ENCODE data around the gene MNAT1. TPM values are rescaled to one million over a fixed set of nuclear protein-coding genes. Genes with fewer than 3 reads are reported as not detected.

Gene MNAT1
- total RNA-seq, 2 experiments from 2014 or later = 35.3 to 38.5 TPM

DNA sequence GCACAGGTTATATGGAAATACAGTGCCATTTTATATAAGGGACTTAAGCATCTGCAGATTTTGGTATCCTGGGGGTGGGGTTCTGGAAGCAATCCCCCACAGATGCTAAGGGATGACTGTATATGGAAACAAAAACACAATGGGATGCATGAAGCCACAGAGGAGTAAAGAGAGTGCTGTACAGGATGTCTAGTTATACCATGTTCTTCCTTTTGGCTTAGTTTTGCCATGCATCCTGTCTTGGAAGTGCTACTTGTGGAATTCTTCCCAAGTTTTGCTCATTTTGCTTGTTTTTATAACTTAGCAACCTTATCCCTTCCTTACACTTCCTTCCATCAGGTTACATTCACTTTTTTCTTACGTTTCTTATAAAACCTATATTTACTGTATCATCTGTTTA, 190.7 kb downstream of the MNAT1 start:
- no peaks in the 10 kb centered on the region for H3K9me3 Mint-ChIP-seq
- intact Hi-C loops (cut with micrococcal nuclease) = no loop called here
- CTCF ChIA-PET = no interaction called here

DNA sequence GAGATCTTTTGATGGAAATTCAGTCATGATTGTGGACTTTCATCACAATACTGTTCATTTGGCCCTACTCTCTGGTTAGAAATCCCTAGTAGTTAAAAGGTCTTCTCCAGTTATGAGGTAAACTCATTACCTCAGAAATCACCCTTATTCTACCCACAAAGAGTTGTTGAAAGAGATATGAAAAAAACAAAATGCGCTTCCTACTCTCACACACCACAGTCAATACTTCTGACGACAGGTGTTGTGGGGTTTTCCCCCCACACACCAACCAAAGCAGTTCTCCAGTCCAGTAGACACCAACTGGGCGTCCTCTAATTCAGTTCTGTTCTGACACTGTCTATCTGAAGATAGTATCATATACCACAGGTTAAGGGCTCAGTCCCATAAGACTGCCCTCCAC, 191.4 kb downstream of the MNAT1 start:
- DNase-seq = no peak
- Mint-ChIP-seq H3K9me3 (no peaks in the 10 kb centered on the region), H3K27me3 (no peaks in the 10 kb centered on the region), H3K27ac (no peak overlapping the region), H3K4me1 (ENCODE audit: low read depth) (no peaks in the 10 kb centered on the region), H3K4me3 (no peak overlapping the region), H3K36me3 (peaks cover 2% of the 10 kb centered on the region)
- CTCF ChIA-PET = no interaction called here
- POLR2A ChIA-PET = interaction anchor here (0.6 kb wide), 1 partner anchor 808 kb away, joined by 3 read pairs; no protein-coding TSS in a partner anchor
- intact Hi-C loops (cut with micrococcal nuclease) = no loop called here

More for the DNA sequence above, 190.7 kb downstream of the MNAT1 start:
- no peak overlapping the region for H3K27ac Mint-ChIP-seq
- DNase-seq = no peak
- peaks cover 2% of the 10 kb centered on the region for H3K36me3 Mint-ChIP-seq
- H3K4me1 Mint-ChIP-seq (ENCODE audit: low read depth) = no peaks in the 10 kb centered on the region
- no peaks in the 10 kb centered on the region for H3K27me3 Mint-ChIP-seq
- H3K4me3 Mint-ChIP-seq = no peak overlapping the region
- POLR2A ChIA-PET = interaction anchor here (0.6 kb wide), 1 partner anchor 808 kb away, joined by 3 read pairs; no protein-coding TSS in a partner anchor

DNA sequence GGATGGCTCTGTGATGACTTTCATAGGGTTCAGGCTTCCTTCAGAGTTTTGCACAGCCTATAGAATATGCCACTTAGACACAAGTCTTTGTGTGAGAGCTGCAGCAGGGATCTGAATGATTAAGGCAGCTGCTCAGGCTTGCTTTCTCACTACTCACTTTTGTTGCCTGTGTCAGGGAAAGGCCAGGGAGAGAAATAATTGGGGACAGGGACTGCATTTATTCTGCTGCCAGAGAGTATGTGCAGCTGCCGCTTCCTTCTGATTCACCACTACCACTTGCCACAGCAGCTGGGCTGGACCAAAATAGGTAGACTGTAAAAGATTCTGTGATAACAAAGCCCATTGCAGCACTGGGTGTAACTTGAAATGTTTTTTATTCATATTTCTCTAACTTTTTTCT, 196.7 kb downstream of the MNAT1 start:
- no peaks in the 10 kb centered on the region for H3K27me3 Mint-ChIP-seq
- H3K9me3 Mint-ChIP-seq = no peaks in the 10 kb centered on the region
- intact Hi-C loops (cut with micrococcal nuclease) = no loop called here
- no peak overlapping the region for H3K4me3 Mint-ChIP-seq
- no peak overlapping the region for H3K27ac Mint-ChIP-seq
- DNase-seq = no peak
- H3K4me1 Mint-ChIP-seq (ENCODE audit: low read depth) = no peaks in the 10 kb centered on the region
- H3K36me3 Mint-ChIP-seq = peaks cover 2% of the 10 kb centered on the region
- POLR2A ChIA-PET = no interaction called here
- CTCF ChIA-PET = interaction anchor here (1.2 kb wide), 1 partner anchor 306 kb away, joined by 4 read pairs; no protein-coding TSS in a partner anchor

DNA sequence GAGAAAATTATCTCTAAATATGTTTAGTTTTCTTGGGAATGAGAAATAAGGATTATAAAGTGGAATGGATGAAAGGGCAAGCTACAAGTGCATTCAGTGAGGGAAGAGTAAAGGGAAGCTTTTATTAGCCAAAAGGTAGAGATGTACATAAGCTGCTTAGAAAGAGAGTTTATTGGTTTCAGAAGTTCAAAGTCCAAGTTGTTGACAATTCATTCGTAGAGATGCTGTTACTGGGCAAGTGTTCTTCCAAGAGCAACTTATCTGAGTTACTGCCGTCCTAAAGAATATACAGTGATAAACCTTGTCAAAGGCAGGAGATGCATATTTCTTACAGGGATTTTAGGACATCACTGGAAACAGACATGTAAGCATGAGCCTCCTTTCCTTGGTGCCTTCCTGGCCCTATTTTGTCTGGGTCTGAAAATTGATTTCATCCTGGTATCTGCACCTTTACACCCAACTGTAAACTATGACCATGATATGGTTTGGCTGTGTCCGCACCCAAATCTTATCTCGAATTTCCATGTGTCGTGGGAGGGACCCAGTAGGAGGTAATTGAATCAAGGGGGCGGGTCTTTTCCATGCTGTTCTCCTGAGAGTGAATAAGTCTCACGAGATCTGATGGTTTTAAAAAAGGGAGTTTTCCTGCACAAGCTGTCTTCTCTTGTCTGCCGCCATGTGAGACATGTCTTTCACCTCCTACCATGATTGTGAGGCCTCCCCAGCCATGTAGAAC, 199.5 kb downstream of the MNAT1 start:
- ChIA-PET POLR2A (no interaction called here), CTCF (no interaction called here)
- no peak overlapping the region for H3K4me3 Mint-ChIP-seq
- H3K9me3 Mint-ChIP-seq = no peaks in the 10 kb centered on the region
- DNase-seq = no peak
- H3K27ac Mint-ChIP-seq = no peak overlapping the region
- H3K27me3 Mint-ChIP-seq = no peaks in the 10 kb centered on the region
- intact Hi-C loops (cut with micrococcal nuclease) = no loop called here
- H3K36me3 Mint-ChIP-seq = no peaks in the 10 kb centered on the region
- no peaks in the 10 kb centered on the region for H3K4me1 Mint-ChIP-seq (ENCODE audit: low read depth)

DNA sequence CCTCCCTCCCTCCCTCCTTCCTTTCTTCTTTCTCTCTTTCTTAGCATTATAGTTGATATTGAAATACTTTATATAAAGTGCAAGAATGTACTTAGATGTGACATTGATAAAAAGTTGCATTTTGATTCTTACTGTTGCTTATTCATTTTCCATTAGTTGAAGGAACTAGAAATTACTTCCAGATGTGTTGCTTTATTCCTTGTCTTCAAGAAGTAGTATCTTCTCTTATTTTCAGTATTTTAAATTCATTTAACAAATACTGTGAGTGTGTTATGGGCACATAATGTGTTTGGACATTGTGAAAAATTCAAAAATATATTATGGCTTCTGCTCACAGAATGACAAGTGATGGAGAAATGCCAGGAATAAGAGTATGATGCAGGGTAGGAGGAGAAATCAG, 200.8 kb downstream of the MNAT1 start:
- no peak overlapping the region for H3K4me3 Mint-ChIP-seq
- no peaks in the 10 kb centered on the region for H3K9me3 Mint-ChIP-seq
- ChIA-PET CTCF (no interaction called here), POLR2A (no interaction called here)
- DNase-seq = no peak
- H3K36me3 Mint-ChIP-seq = no peaks in the 10 kb centered on the region
- intact Hi-C loops (cut with micrococcal nuclease) = no loop called here
- no peaks in the 10 kb centered on the region for H3K4me1 Mint-ChIP-seq (ENCODE audit: low read depth)
- no peaks in the 10 kb centered on the region for H3K27me3 Mint-ChIP-seq
- no peak overlapping the region for H3K27ac Mint-ChIP-seq

DNA sequence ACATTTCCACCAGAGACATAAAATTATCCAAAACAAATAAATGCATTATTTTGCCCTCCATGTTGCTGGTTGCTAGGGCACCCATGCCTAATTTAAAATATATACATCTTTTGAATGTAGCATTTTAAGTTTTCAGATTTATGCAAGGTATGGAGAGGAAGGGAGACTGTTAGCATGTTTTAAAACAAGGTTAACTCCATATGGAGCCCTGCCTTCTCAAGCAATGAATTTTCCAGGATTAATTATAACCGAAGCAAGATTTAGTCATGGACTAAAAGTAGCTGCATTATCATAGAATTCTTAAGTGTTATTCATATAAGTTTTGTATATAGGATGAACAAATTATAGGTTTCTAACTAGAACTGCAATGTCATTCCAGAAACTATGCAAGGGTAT, 209.1 kb downstream of the MNAT1 start:
- Mint-ChIP-seq H3K27ac (no peak overlapping the region), H3K4me3 (no peak overlapping the region), H3K4me1 (ENCODE audit: low read depth) (peaks cover 13% of the 10 kb centered on the region), H3K36me3 (peaks cover 6% of the 10 kb centered on the region), H3K9me3 (no peaks in the 10 kb centered on the region), H3K27me3 (no peaks in the 10 kb centered on the region)
- intact Hi-C loops (cut with micrococcal nuclease) = no loop called here
- CTCF ChIA-PET = interaction anchor here (1.3 kb wide), 1 partner anchor 319 kb away, joined by 3 read pairs; no protein-coding TSS in a partner anchor
- no peak for DNase-seq
- POLR2A ChIA-PET = interaction anchor here (1.5 kb wide), 1 partner anchor 37 kb away, joined by 4 read pairs; the partner anchor contains the start of genes SLC38A6 and TRMT5

DNA sequence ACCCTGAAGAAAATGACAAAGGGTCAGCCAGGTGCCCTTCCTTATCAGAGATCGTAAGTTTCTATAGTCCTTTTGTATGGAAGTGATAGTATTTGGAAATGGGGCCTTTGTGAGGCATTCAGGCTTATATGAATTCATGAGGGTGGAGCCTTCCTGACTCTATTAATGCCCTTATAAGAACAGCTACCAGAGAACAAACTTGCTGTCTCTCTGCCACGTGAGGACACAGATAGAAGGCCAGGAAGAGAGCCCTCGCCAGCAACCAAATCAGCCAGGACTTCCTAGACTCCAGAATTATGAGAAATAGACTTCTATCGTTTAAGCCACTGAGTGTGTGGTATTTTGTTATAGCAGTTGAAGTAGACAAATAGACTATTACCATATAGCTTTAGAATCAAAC, 209.6 kb downstream of the MNAT1 start:
- intact Hi-C loops (cut with micrococcal nuclease) = no loop called here
- DNase-seq = no peak
- Mint-ChIP-seq H3K9me3 (no peaks in the 10 kb centered on the region), H3K27ac (no peak overlapping the region), H3K4me1 (ENCODE audit: low read depth) (peaks cover 13% of the 10 kb centered on the region), H3K27me3 (no peaks in the 10 kb centered on the region), H3K4me3 (no peak overlapping the region), H3K36me3 (peaks cover 6% of the 10 kb centered on the region)
- ChIA-PET POLR2A (no interaction called here), CTCF (interaction anchor here (1.3 kb wide), 1 partner anchor 319 kb away, joined by 3 read pairs; no protein-coding TSS in a partner anchor)

DNA sequence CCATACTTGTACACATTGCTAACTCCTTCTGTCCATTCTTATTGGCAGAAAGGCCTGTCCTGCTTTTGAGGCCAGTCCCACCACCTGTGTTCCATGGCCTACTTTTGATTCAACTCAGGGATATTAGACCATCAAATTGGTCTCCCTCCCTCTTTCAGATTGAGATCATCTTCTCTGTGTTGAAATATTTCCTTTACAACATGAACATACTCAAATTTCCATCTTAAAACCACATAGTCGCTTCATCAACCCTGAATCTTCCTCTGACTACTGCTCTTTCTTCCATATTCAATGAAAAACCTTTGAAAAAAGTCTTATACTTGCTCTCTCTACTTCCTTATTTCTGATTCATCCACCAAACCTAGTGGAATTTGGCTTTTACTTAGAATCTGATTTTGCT, 211.4 kb downstream of the MNAT1 start:
- Mint-ChIP-seq H3K36me3 (peaks cover 9% of the 10 kb centered on the region), H3K9me3 (no peaks in the 10 kb centered on the region), H3K27me3 (no peaks in the 10 kb centered on the region), H3K27ac (peak overlapping the region; percentile 30), H3K4me1 (ENCODE audit: low read depth) (peaks cover 13% of the 10 kb centered on the region), H3K4me3 (no peak overlapping the region)
- POLR2A ChIA-PET = no interaction called here
- CTCF ChIA-PET = no interaction called here
- no peak for DNase-seq
- intact Hi-C loops (cut with micrococcal nuclease) = loop anchor here (1.0 to 5.0 kb wide), 3 partner anchors 19 to 194 kb away; no protein-coding TSS in a partner anchor

DNA sequence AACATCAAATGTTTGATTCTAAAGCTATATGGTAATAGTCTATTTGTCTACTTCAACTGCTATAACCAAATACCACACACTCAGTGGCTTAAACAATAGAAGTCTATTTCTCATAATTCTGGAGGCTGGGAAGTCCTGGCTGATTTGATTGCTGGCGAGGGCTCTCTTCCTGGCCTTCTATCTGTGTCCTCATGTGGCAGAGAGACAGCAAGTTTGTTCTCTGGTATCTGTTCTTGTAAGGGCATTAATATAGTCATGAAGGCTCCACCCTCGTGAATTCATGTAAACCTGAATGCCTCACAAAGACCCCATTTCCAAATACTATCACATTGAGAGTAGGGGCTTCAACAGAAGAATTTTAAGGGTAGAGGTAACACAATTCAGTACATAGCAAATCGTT, 212.2 kb downstream of the MNAT1 start:
- no peak overlapping the region for H3K27ac Mint-ChIP-seq

DNA sequence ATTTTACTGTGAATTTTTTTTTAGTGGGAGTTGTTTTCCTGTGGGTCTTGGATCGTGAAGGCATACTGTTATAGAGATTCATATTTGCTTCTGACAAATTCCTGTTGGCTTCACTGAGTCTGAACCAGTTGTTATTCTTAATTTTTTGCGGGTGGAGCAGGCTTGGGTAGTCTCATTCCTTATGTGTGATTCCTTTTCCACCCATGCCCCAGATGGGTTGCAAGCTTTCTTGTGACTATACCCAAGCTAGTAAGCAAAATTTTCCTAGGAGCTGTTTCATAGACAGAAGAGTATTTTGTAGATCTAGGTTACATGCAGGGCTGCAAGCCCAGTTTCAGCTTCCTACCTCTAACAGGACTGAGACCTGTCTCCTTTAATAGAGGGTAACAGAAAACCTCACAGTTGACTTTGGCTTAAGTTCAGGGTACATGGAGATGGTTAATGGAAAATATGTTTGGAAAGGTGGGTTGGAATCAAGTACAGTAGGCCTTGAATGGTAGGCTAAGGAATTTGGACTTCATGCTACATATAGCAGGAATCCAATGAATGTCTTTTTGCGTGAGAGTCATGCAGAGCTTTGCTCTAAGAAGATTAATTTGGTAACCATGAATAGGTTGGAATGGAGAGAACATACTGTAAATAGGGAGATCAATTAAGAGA, 217.3 kb downstream of the MNAT1 start:
- no peak for DNase-seq
- Mint-ChIP-seq H3K27ac (no peak overlapping the region), H3K9me3 (peaks cover 17% of the 10 kb centered on the region), H3K4me3 (no peak overlapping the region), H3K4me1 (ENCODE audit: low read depth) (peaks cover 10% of the 10 kb centered on the region), H3K36me3 (peaks cover 20% of the 10 kb centered on the region), H3K27me3 (no peaks in the 10 kb centered on the region)
- intact Hi-C loops (cut with micrococcal nuclease) = no loop called here
- POLR2A ChIA-PET = no interaction called here
- CTCF ChIA-PET = no interaction called here

More for the DNA sequence above, 212.2 kb downstream of the MNAT1 start:
- peaks cover 13% of the 10 kb centered on the region for H3K4me1 Mint-ChIP-seq (ENCODE audit: low read depth)
- ChIA-PET CTCF (no interaction called here), POLR2A (no interaction called here)
- intact Hi-C loops (cut with micrococcal nuclease) = loop anchor here (1.0 to 5.0 kb wide), 3 partner anchors 19 to 194 kb away; no protein-coding TSS in a partner anchor
- no peak for DNase-seq
- H3K27me3 Mint-ChIP-seq = no peaks in the 10 kb centered on the region
- peaks cover 6% of the 10 kb centered on the region for H3K36me3 Mint-ChIP-seq
- H3K9me3 Mint-ChIP-seq = no peaks in the 10 kb centered on the region
- no peak overlapping the region for H3K4me3 Mint-ChIP-seq

DNA sequence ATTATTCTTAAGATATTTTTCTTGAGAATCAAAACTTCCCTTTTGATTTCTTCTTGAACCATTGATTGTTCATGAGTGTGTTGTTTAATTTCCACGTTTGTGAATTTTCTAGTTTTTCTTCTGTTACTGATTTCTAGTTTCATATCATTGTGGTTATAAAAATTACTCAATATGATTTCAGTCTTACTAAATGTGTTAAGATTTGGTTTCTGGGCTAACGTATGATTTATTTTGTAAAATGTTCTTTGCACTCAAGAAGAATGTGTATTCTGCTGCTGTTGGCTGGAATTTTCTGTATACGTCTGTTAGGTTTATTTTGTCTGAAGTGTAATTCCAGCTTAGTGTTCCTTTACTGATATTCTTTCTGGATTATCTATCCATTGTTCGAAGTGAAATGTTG, 221.6 kb downstream of the MNAT1 start:
- DNase-seq = no peak
- Mint-ChIP-seq H3K27me3 (no peaks in the 10 kb centered on the region), H3K4me3 (no peak overlapping the region), H3K4me1 (ENCODE audit: low read depth) (peaks cover 11% of the 10 kb centered on the region), H3K36me3 (peaks cover 42% of the 10 kb centered on the region), H3K9me3 (peaks cover 38% of the 10 kb centered on the region), H3K27ac (no peak overlapping the region)
- intact Hi-C loops (cut with micrococcal nuclease) = loop anchor here (1.0 to 2.0 kb wide), 2 partner anchors 9 to 99 kb away; no protein-coding TSS in a partner anchor
- ChIA-PET CTCF (no interaction called here), POLR2A (no interaction called here)

DNA sequence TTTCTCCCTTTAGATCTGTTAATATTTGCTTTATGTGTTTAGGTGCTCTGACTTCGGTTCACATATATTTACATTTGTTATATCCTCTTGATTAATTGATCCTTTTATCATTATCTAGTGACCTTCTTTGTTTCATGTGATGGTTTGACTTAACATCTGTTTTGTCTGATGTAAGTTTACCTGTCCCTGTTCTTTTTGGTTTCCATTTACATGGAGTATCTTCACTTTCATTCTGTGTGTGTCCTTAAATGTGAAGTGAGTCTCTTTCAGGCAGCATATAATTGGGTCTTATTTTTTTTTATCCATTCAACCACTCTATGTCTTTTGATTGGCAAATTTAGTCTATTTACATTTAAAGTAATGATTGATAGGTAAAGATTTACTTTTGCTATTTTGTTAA, 222.1 kb downstream of the MNAT1 start:
- peaks cover 11% of the 10 kb centered on the region for H3K4me1 Mint-ChIP-seq (ENCODE audit: low read depth)
- H3K27me3 Mint-ChIP-seq = no peaks in the 10 kb centered on the region
- H3K27ac Mint-ChIP-seq = no peak overlapping the region
- ChIA-PET POLR2A (no interaction called here), CTCF (no interaction called here)
- intact Hi-C loops (cut with micrococcal nuclease) = loop anchor here (1.0 to 2.0 kb wide), 2 partner anchors 9 to 100 kb away; no protein-coding TSS in a partner anchor
- peaks cover 38% of the 10 kb centered on the region for H3K9me3 Mint-ChIP-seq
- DNase-seq = no peak
- H3K36me3 Mint-ChIP-seq = peaks cover 44% of the 10 kb centered on the region
- H3K4me3 Mint-ChIP-seq = no peak overlapping the region

All from activated CD4-positive, alpha-beta memory T cell treated with anti-CD3 and anti-CD28 coated beads for 36 hours (primary cell).